Measurements from ENCODE around the gene GTPBP1. TPM values are rescaled to one million over a fixed set of nuclear protein-coding genes. Genes with fewer than 3 reads are reported as not detected.
A peak's percentile ranks its signal among the peaks of the same experiment; 100 is the strongest.

Gene GTPBP1
- polyA plus RNA-seq, 3 donors, result 6.7 to 41.4 (median 12.7) TPM

DNA sequence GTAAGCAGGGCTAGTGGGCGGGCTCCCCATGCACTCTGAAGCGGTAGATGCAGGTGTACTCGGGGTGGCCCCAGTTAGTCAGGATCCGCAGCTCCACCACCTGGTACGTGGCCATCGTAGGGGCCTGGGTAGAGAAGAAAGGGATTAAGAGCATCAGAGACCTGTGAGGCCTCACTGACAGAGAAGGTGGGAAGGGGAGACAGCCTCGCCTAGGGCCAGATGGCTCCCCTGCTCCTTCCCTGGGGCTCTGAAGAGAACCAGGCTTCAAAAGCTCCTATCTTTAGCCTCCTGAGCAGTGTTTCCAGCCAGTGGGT, 30.5 kb downstream of the GTPBP1 start:
- intact Hi-C loops (cut with micrococcal nuclease), result no loop called here
- Mint-ChIP-seq H3K9me3 (no peaks in the 10 kb centered on the region), H3K4me1 (peaks cover 8% of the 10 kb centered on the region), H3K27me3 (ENCODE audit: low read depth in 3 of 3) (peaks cover 0 to 1% (median 0%) of the 10 kb centered on the region in 3 donors), H3K36me3 (peaks cover 74 to 88% of the 10 kb centered on the region in 2 donors), H3K4me3 (no peak overlapping the region), H3K27ac (peak overlapping the region in 2 of 7 donors; percentile 67 to 79)
- no peak for TF ChIP-seq CTCF (IDR thresholded peaks at IDR 0.05)
- 89% methylated on average over 7 of the region's 7 CpGs for WGBS (ENCODE audit: insufficient coverage)
- peaks cover 21% of the 10 kb centered on the region for H3K79me2 ChIP-seq (ENCODE audit: insufficient read depth, low read length)
- H2AFZ ChIP-seq (ENCODE audit: insufficient read depth, low read depth, low read length, poor library complexity, severe bottlenecking), result no peak overlapping the region
- no peak overlapping the region for H3K4me2 ChIP-seq (replicated peaks; ENCODE audit: extremely low read depth, low read length, poor library complexity, severe bottlenecking)
- peaks cover 100% of the 10 kb centered on the region for H4K20me1 ChIP-seq (ENCODE audit: insufficient read depth, low read length)
- no peaks in the 10 kb centered on the region for H3K27me3 ChIP-seq (ENCODE audit: control insufficient read depth in 2 of 2, insufficient read depth in 2 of 2, low read length in 2 of 2)
- no peak overlapping the region for H3K9ac ChIP-seq (ENCODE audit: insufficient read depth, low read length, poor library complexity, severe bottlenecking)
- no peak for DNase-seq
- no peaks in the 10 kb centered on the region for H3K9me3 ChIP-seq (replicated peaks in 1 of 2; ENCODE audit: control insufficient read depth in 1 of 2, insufficient read depth in 1 of 2, low read length in 2 of 2)
- H3K4me1 ChIP-seq (ENCODE audit: control insufficient read depth in 1 of 2, insufficient read depth in 2 of 2, low read length in 2 of 2), result no peaks in the 10 kb centered on the region
- peaks cover 79 to 91% of the 10 kb centered on the region in 2 donors for H3K36me3 ChIP-seq (replicated peaks in 1 of 2; ENCODE audit: control insufficient read depth in 1 of 2, insufficient read depth in 2 of 2, low read length in 2 of 2)
- H3K4me3 ChIP-seq (replicated peaks in 1 of 3; ENCODE audit: low read depth in 2 of 3, low read length in 3 of 3), result no peak overlapping the region
- H3K27ac ChIP-seq (ENCODE audit: low read depth in 1 of 2, low read length in 2 of 2), result no peak overlapping the region

DNA sequence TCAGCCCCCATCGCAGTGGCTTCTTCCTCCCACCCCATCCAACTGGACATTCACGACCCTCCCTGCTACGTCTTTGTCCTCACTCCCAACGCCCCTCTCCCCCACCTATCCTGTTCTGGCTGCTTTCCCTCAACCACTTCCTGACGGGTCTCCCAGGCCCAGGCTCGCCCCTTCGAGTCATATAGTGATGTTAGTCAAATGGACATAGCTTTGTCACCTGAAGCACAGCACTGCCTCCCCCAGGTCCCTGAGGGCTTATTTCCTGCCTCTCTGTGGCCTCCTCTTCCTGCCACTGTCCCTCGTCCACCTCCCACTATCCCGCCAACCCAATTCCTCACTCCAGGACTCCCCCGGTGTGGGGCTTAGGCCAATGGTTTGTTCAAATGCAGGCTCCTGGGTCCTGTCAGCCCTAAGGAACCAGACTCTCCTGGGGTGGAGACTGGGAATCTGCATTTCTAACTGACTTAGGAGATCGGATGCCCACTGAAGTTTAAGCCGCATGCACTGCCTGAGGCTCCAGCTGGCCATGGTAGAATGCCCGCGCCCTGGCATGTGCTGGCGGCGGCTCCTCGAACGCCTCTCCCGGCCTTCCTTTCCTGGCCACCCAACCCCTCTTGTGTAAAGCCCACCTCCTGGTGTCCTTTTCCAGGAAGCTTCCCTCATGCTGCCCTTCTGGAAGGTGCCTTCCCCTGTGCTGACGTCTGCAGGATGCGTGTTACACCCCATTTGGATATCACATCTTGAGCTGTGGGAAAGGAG, 31.7 kb downstream of the GTPBP1 start:
- H3K4me3 ChIP-seq (replicated peaks in 1 of 3; ENCODE audit: low read depth in 2 of 3, low read length in 3 of 3), result no peak overlapping the region
- H3K4me3 Mint-ChIP-seq, result no peak overlapping the region
- no peaks in the 10 kb centered on the region for H3K4me1 ChIP-seq (ENCODE audit: control insufficient read depth in 1 of 2, insufficient read depth in 2 of 2, low read length in 2 of 2)
- intact Hi-C loops (cut with micrococcal nuclease), result no loop called here
- no peaks in the 10 kb centered on the region for H3K27me3 ChIP-seq (ENCODE audit: control insufficient read depth in 2 of 2, insufficient read depth in 2 of 2, low read length in 2 of 2)
- H3K9ac ChIP-seq (ENCODE audit: insufficient read depth, low read length, poor library complexity, severe bottlenecking), result no peak overlapping the region
- H3K27ac ChIP-seq (ENCODE audit: low read depth in 1 of 2, low read length in 2 of 2), result no peak overlapping the region
- H3K9me3 Mint-ChIP-seq, result no peaks in the 10 kb centered on the region
- peaks cover 87 to 92% of the 10 kb centered on the region in 2 donors for H3K36me3 ChIP-seq (replicated peaks in 1 of 2; ENCODE audit: control insufficient read depth in 1 of 2, insufficient read depth in 2 of 2, low read length in 2 of 2)
- H3K36me3 Mint-ChIP-seq, result peaks cover 85 to 93% of the 10 kb centered on the region in 2 donors
- no peaks in the 10 kb centered on the region for H3K9me3 ChIP-seq (replicated peaks in 1 of 2; ENCODE audit: control insufficient read depth in 1 of 2, insufficient read depth in 1 of 2, low read length in 2 of 2)
- H2AFZ ChIP-seq (ENCODE audit: insufficient read depth, low read depth, low read length, poor library complexity, severe bottlenecking), result no peak overlapping the region
- H3K79me2 ChIP-seq (ENCODE audit: insufficient read depth, low read length), result peaks cover 33% of the 10 kb centered on the region
- H3K27ac Mint-ChIP-seq, result peak overlapping the region; percentile 12 to 67 (median 47)
- no peak for DNase-seq
- no peak for TF ChIP-seq CTCF (IDR thresholded peaks at IDR 0.05)
- H3K4me2 ChIP-seq (replicated peaks; ENCODE audit: extremely low read depth, low read length, poor library complexity, severe bottlenecking), result no peak overlapping the region
- H4K20me1 ChIP-seq (ENCODE audit: insufficient read depth, low read length), result peaks cover 100% of the 10 kb centered on the region
- WGBS (ENCODE audit: insufficient coverage), result 93% methylated on average over 13 of the region's 21 CpGs
- H3K27me3 Mint-ChIP-seq (ENCODE audit: low read depth in 3 of 3), result peaks cover 0 to 1% (median 0%) of the 10 kb centered on the region in 3 donors
- peaks cover 8% of the 10 kb centered on the region for H3K4me1 Mint-ChIP-seq
